Esophagus muscularis mucosa (tissue), 4 donors: ENCODE results near the gene EIF4G3. TPM values are rescaled to one million over a fixed set of nuclear protein-coding genes. Genes with fewer than 3 reads are reported as not detected.

Experiments used
- DNase-seq: peaks from one replicate; pipeline ENCODE4 v3.0.0-alpha.2; 2017; ENCODE audit errors: extremely low spot score
- H3K27ac ChIP-seq, 4 donors: fragments of 200-600 bp; sonication (generic); replicated peaks in 1 of 4; 1 replicate in 3 of 4; 2 replicates in 1 of 4; pipeline ENCODE4 v1.5.1; 2016 to 2019; ENCODE audit warnings: mild to moderate bottlenecking in 1 of 4
- H3K27me3 ChIP-seq, 4 donors: fragments of 200-600 bp; sonication (generic); one replicate each; pipeline versions ENCODE4 v1.5.1 to v1.6.0; 2016 to 2019
- H3K36me3 ChIP-seq, 4 donors: fragments of 200-600 bp; sonication (generic); one replicate each; pipeline ENCODE4 v1.5.1; 2016 to 2019
- H3K4me1 ChIP-seq, 4 donors: fragments of 200-600 bp; sonication (generic); one replicate each; pipeline ENCODE4 v1.5.1; 2016 to 2019
- H3K4me3 ChIP-seq, 4 donors: fragments of 200-600 bp; sonication (generic); 1 replicate in 2 of 4; 2 replicates in 2 of 4; pipeline ENCODE4 v1.5.1; 2016 to 2019; ENCODE audit warnings: mild to moderate bottlenecking in 4 of 4, moderate library complexity in 1 of 4
- H3K9me3 ChIP-seq, 4 donors: fragments of 200-600 bp; sonication (generic); 1 replicate in 3 of 4; 2 replicates in 1 of 4; pipeline ENCODE4 v1.5.1; 2016 to 2019
- CTCF ChIP-seq, 3 experiments: fragments of 200-600 bp in 2 of 3; fragments of 450-650 bp in 1 of 3; sonication (generic) in 2 of 3; IDR thresholded peaks; one replicate each; pipeline ENCODE4 v1.5.1; 2017 to 2019; ENCODE audit warnings: antibody characterized with exemption in 3 of 3, mild to moderate bottlenecking in 2 of 3, moderate library complexity in 1 of 3
- EP300 ChIP-seq: sonication (generic); formaldehyde crosslinking; IDR thresholded peaks from one replicate; pipeline ENCODE4 v1.6.1; 2017; ENCODE audit warnings: antibody characterized with exemption
- POLR2A ChIP-seq: fragments of 450-650 bp; IDR thresholded peaks from one replicate; pipeline ENCODE4 v1.6.1; 2017; ENCODE audit warnings: antibody characterized with exemption, moderate library complexity, mild to moderate bottlenecking, low read depth
- POLR2AphosphoS5 ChIP-seq, 2 donors: sonication (generic); formaldehyde crosslinking; IDR thresholded peaks; one replicate each; pipeline ENCODE4 v1.6.1; 2017; ENCODE audit warnings: antibody characterized with exemption in 2 of 2
- WGBS: methylation state at CpG from one replicate; pipeline ENCODE4 v1.1.5; 2018; 5-methylcytosine and 5-hydroxymethylcytosine counted together
- intact Hi-C: fragments of 100-400 bp; cut with DNase I; formaldehyde crosslinking; loops from one replicate; pipeline ENCODE4 v1.15.1; 2023
- total RNA-seq, 4 donors: library from RNA; depleted of rRNA; stranded (reverse); fragments of >200 nt; gene quantifications; one replicate each; pipeline versions ENCODE4 v1.1.0 to v1.2.1, GENCODE V29; 2016

Gene EIF4G3
- total RNA-seq, 4 donors from 2014 or later: 43.7 to 64.0 (median 62.2) TPM

- H3K9me3 ChIP-seq: no peaks in the 10 kb centered on the region
- DNase-seq: no peak
- H3K27ac ChIP-seq: no peak overlapping the region
- intact Hi-C loops: no loop called here
- H3K27me3 ChIP-seq: no peaks in the 10 kb centered on the region
- H3K4me3 ChIP-seq: no peak overlapping the region
- peaks cover 13 to 43% (median 38%) of the 10 kb centered on the region in 4 donors for H3K4me1 ChIP-seq
- no peak for TF ChIP-seq POLR2A
- no peak for TF ChIP-seq EP300
- TF ChIP-seq POLR2AphosphoS5 (IDR thresholded peaks at IDR 0.05): no peak
- no peak for TF ChIP-seq CTCF (IDR thresholded peaks at IDR 0.05)
- 100% methylated on average over 2 of the region's 2 CpGs for WGBS
- peaks cover 0 to 38% (median 9%) of the 10 kb centered on the region in 4 donors for H3K36me3 ChIP-seq
Observed at GRCh38 chr1:21168444-21168843, 8.3 kb downstream of the EIF4G3 start.

- DNase-seq: no peak
- Histone ChIP-seq H3K9me3 (no peaks in the 10 kb centered on the region), H3K4me1 (peaks cover under 1 to 38% (median 34%) of the 10 kb centered on the region in 4 donors), H3K27me3 (no peaks in the 10 kb centered on the region), H3K36me3 (peaks cover 0 to 38% (median 9%) of the 10 kb centered on the region in 4 donors), H3K4me3 (no peak overlapping the region), H3K27ac (no peak overlapping the region)
- WGBS: 69% methylated on average over 1 of the region's 1 CpG
- TF ChIP-seq POLR2A (no peak), EP300 (no peak), CTCF (IDR thresholded peaks at IDR 0.05) (no peak), POLR2AphosphoS5 (IDR thresholded peaks at IDR 0.05) (no peak)
- intact Hi-C loops: no loop called here
Observed at GRCh38 chr1:21165646-21166045, 11.1 kb downstream of the EIF4G3 start.

- 81% methylated on average over 2 of the region's 2 CpGs for WGBS
- Histone ChIP-seq H3K36me3 (peaks cover 0 to 34% (median 8%) of the 10 kb centered on the region in 4 donors), H3K27me3 (no peaks in the 10 kb centered on the region), H3K9me3 (no peaks in the 10 kb centered on the region), H3K4me3 (no peak overlapping the region), H3K4me1 (peaks cover 0 to 35% (median 30%) of the 10 kb centered on the region in 4 donors), H3K27ac (no peak overlapping the region)
- TF ChIP-seq CTCF (IDR thresholded peaks at IDR 0.05) (no peak), EP300 (no peak), POLR2AphosphoS5 (IDR thresholded peaks at IDR 0.05) (no peak), POLR2A (no peak)
- no peak for DNase-seq
- intact Hi-C loops: no loop called here
Observed at GRCh38 chr1:21165076-21165475, 11.6 kb downstream of the EIF4G3 start.

GRCh38 chr1:21164266-21164665, 12.4 kb downstream of the EIF4G3 start:
- no peak for DNase-seq
- no peaks in the 10 kb centered on the region for H3K27me3 ChIP-seq
- no peaks in the 10 kb centered on the region for H3K9me3 ChIP-seq
- H3K36me3 ChIP-seq: peaks cover 0 to 33% (median 7%) of the 10 kb centered on the region in 4 donors
- H3K27ac ChIP-seq: no peak overlapping the region
- H3K4me1 ChIP-seq: peaks cover 0 to 35% (median 30%) of the 10 kb centered on the region in 4 donors
- 86% methylated on average over 8 of the region's 8 CpGs for WGBS
- H3K4me3 ChIP-seq: no peak overlapping the region
- intact Hi-C loops: no loop called here
- TF ChIP-seq POLR2A: no peak

GRCh38 chr1:21162740-21163464, 13.8 kb downstream of the EIF4G3 start:
- peaks cover 0 to 35% (median 30%) of the 10 kb centered on the region in 4 donors for H3K4me1 ChIP-seq
- H3K9me3 ChIP-seq: no peaks in the 10 kb centered on the region
- H3K36me3 ChIP-seq: peaks cover 0 to 22% (median 2%) of the 10 kb centered on the region in 4 donors
- H3K27me3 ChIP-seq: no peaks in the 10 kb centered on the region
- H3K27ac ChIP-seq: no peak overlapping the region
- TF ChIP-seq EP300: no peak
- TF ChIP-seq CTCF (IDR thresholded peaks at IDR 0.05): no peak
- no peak for TF ChIP-seq POLR2AphosphoS5 (IDR thresholded peaks at IDR 0.05)
- TF ChIP-seq POLR2A: no peak
- no peak for DNase-seq
- no peak overlapping the region for H3K4me3 ChIP-seq
- intact Hi-C loops: no loop called here
